Muscle of arm (tissue), 12 donors: ENCODE results near the gene ABHD4. TPM values are rescaled to one million over a fixed set of nuclear protein-coding genes. Genes with fewer than 3 reads are reported as not detected.
"Not testable (repeated sequence)": the region's sequence is repeated elsewhere in the genome, so short reads cannot be mapped to it uniquely, and the experiment has no call there.

ENCODE experiments used
- DNase-seq: peaks from one replicate; pipeline ENCODE4 v3.0.0-alpha.2; 2013
- polyA plus RNA-seq, 12 donors: library from polyadenylated mRNA; unstranded; fragments of 120-200 nt; gene quantifications; one replicate each; pipeline ENCODE4 v1.2.1, GENCODE V29; 2013; ENCODE audit not compliant: insufficient read length in 12 of 12

Gene ABHD4
- polyA plus RNA-seq, 12 donors = 11.6 to 25.3 (median 15.6) TPM; not detected in 1

DNA sequence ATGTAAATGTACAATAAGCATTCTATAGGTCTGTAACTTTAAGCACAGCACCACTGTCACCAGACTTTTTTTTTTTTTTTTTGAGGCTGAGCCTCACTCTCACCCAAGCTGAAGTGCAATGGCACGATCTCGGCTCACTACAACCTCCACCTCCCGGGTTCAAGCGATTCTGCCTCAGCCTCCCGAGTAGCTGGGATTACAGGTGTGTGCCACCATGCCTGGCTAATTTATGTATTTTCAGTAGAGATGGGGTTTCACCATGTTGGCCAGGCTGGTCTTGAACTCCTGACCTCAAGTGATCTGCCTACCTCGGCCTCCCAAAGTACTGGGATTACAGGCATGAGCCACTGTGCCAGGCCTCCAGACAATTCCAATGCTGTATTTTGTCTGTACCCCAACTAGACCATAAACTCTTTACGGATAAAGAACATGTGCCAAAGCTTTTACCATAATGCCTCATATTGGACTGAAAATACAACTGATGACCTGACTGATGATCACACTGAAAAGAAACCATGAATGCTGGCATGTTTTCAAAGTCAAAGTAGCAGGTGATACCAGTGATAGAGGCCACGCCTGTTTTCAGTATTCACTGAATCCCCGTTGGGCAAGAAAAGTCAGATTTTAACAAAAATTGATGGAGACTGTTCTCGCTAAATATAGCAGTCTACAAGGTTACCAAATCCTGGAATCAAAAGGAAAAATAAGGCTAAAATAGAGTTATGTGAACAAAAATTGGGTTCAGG lies 10.2 kb upstream of the ABHD4 start:
- DNase-seq = not testable (repeated sequence)

- DNase-seq = no peak
Observed at GRCh38 chr14:22588526-22589095, 9.5 kb upstream of the ABHD4 start.

GRCh38 chr14:22589096-22589839 lies 8.8 kb upstream of the ABHD4 start, which contains the start of gene DAD1:
Gene DAD1 (minus strand): TSS chr14:22589224. CDS start chr14:22589157, 67 bp downstream.
- peak; percentile 100 for DNase-seq

DNA sequence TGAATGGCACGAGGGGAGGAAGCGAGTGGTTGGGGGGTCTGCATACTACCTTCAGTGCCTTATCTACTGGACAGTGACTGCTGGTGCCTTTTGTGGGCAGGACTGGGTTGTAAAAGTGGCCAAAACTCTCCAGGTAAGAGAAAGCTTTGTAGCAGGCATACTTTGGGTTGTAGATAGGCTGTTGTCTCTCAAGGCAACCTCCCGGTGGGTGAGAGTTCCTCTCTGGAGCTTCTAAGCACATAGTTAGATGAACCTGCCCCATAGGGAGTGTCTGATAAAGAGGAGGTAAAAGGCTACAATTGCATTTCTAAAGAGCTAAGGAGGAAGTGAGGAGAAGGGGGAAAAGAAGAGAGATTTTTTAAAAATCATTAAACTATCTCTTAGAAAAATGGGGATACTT lies 4.9 kb upstream of the ABHD4 start:
- DNase-seq = no peak

GRCh38 chr14:22593601-22594000 lies 4.5 kb upstream of the ABHD4 start:
- DNase-seq = no peak

DNA sequence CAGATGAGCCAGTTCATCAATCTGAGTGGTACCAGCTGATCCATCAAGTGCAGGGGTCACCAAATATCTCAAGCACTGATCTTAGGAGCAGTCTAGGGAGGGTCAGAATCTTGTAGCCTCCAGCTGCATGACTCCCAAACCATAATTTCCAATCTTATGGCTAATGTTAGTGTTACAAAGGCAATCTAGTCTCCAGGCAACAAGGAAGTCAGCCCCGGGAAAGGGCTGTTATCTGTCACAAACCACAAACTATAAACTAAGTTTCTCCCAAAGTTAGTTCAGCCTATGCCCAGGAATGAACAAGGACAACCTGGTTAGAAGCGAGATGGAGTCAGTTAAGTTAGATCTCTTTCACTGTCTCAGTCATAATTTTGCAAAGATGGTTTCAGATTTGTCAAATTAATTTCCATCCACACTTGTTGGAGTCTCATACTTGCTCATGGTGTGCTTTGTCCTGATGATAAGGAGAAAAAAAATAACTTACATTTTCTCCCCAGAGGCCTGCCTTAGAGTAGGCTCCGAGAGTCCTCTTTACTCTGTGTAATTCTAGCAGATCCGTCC lies 3.9 kb upstream of the ABHD4 start:
- no peak for DNase-seq

DNA sequence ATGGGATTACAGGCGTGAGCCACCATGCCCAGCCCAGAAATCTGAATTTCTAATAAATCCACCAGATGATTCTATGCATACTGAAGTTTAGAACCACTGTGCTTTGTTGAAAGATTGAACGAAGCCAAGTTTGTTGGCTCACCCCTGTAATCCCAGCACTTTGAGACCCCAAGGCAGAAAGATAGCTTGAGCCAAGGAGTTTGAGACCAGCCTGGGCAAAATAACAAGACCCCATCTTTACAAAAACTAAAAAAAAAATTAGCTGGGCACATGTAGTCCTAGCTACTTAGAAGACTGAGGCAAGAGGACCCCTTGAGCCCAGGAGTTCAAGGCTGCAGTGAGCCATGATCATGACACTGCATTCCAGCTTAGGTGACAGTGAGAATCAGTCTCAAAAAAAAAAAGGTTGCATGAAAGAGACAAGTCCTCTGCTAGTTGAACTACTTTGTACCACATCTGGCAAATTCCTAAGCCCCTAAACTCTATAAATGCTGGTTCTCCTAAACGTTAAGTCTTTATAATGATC lies 1.7 kb upstream of the ABHD4 start:
- no peak for DNase-seq

GRCh38 chr14:22597265-22597664 lies 835 bp upstream of the ABHD4 start:
- no peak for DNase-seq

- DNase-seq = peak; percentile 23
Observed at GRCh38 chr14:22597771-22598098, 365 bp upstream of the ABHD4 start.

GRCh38 chr14:22598896-22599244 lies 770 bp downstream of the ABHD4 start:
- DNase-seq = peak; percentile 25

GRCh38 chr14:22599349-22599748 lies 1.2 kb downstream of the ABHD4 start:
- DNase-seq = no peak

DNA sequence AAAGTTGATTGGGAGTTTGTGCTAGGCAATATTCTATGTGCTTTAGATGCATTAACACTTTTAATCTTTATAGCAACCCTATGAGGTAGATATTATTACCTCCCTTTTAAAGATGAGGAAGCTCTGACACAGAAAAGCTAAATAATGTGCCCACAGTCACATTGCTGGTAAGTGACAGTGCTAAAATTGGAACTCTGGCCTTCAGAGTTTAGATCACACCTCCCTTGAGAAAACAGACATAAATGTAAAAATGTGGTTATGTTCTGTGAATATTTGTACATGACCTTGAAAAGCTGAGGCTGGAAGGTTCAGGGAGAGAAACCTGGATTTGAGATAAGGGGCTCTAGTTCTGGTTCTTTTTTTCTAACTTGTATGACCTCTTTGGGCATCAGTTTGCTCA lies 1.9 kb downstream of the ABHD4 start:
- no peak for DNase-seq

DNA sequence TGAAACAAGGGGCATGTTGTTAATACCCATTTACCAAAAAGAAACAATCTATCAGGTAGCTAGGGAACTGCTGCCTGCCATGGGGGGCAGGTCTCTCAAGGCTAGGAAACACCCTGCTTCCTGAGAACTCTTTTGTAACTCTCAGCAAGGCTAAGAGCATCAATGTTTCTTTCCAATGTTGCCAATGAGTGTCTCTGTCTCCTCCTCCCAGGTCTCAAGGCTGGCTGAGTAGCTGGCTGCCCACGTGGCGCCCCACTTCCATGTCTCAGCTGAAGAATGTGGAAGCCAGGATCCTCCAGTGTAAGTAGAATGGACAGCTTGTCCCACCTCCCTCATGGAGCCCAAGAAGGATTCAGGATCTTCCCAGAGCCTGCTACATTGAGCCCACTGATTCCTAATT lies 3.4 kb downstream of the ABHD4 start:
- no peak for DNase-seq

GRCh38 chr14:22601996-22602395 lies 3.9 kb downstream of the ABHD4 start:
- no peak for DNase-seq

DNA sequence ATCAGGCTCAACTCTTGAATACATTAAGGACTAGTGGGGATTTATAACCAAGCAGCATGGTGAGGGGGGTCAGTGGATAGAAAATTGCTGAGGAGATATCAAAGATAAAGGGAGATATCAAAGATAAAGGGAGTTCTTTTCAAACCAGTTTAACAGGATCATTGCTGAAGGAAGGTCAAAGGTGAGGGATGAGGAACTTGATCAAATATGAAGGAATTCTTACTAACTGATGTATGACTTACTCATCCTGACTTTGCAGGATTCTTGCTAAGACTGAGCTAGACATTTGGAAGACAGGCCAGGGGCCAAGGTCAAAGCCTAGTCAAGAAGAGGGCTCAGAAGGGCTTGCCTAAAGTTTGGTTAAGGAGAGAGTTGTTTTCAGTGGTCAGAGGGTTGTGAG lies 4.8 kb downstream of the ABHD4 start:
- no peak for DNase-seq

- no peak for DNase-seq
Observed at GRCh38 chr14:22606380-22606779, 8.3 kb downstream of the ABHD4 start.

DNA sequence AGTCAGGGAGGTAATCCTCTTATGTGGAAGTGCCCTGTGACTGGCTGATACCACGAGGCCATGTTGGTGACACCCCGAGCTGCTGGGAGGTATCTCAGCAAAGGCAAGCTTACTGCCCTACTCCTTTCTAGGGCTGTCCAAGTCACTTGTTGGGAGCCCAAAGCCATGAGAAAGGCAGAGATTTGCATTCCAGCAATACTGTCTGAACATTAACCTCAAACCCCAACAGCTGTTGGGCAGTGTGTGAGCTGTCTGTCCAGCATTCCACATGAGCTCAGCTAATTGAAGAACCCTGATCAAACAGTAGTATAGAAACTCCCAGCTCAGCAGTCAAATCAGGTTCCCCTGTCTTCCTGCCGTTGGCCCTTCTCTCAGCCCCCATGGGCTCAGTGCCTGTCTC lies 9.2 kb downstream of the ABHD4 start:
- no peak for DNase-seq

- DNase-seq = no peak
Observed at GRCh38 chr14:22610931-22611330, 12.8 kb downstream of the ABHD4 start.

DNA sequence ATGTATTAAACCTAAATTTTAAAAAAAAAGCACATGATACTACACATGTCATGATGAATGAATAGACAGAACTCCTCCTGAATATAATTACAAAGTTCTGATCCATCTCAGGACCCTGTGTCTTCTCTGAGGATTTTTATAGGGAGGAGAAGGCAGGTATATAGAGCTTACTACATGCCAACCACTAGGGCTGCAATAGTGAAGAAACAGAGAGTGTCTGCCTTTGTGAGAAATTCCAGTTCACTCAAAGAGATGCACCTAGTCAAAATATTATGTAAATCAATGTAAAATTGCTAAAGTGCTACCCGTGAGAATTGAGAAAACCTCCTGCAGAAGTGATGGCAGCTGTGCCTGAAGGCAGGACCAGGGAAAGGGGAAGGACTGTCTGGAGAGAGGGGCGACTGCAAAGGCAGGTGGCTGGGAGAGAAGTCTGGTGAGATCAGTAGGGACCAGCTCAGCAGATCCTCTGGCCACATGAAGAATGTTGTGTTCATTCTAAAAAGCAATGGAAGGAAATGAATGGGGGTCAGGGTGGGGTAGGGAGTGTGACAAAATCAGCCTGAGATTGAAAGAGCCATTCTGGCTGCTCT lies 15.1 kb downstream of the ABHD4 start:
- DNase-seq = no peak

GRCh38 chr14:22613736-22614239 lies 15.7 kb downstream of the ABHD4 start:
- no peak for DNase-seq

DNA sequence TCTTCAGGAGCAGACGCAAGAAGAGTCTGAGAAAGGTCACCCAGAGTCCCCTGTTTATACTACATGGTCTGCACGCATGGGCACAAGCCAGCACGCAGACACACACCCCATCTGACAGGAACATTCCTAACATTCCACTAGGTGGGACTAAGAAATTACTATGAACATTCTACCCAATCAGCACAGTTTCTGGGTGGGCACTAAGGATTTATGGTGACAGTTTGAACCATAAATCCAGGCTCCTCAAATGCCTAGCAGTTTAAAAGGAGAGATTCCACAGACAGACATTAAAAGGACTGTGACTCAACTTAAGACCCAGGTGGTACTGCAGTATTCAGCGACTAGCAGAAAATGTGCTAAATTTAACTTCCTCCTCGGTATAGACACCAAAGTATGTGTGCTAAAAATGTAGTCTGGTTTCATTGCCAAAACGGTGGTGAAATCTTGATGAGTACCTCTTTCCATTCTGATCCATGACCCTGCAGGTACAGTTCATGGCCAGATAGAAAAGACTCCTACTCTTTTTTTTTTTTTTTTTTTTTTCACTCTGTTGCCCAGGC lies 16.2 kb downstream of the ABHD4 start:
- DNase-seq = peak; percentile 16

GRCh38 chr14:22615765-22616164 lies 17.7 kb downstream of the ABHD4 start:
- not testable (repeated sequence) for DNase-seq
